Measurements from ENCODE around the gene TBX4.

DNA sequence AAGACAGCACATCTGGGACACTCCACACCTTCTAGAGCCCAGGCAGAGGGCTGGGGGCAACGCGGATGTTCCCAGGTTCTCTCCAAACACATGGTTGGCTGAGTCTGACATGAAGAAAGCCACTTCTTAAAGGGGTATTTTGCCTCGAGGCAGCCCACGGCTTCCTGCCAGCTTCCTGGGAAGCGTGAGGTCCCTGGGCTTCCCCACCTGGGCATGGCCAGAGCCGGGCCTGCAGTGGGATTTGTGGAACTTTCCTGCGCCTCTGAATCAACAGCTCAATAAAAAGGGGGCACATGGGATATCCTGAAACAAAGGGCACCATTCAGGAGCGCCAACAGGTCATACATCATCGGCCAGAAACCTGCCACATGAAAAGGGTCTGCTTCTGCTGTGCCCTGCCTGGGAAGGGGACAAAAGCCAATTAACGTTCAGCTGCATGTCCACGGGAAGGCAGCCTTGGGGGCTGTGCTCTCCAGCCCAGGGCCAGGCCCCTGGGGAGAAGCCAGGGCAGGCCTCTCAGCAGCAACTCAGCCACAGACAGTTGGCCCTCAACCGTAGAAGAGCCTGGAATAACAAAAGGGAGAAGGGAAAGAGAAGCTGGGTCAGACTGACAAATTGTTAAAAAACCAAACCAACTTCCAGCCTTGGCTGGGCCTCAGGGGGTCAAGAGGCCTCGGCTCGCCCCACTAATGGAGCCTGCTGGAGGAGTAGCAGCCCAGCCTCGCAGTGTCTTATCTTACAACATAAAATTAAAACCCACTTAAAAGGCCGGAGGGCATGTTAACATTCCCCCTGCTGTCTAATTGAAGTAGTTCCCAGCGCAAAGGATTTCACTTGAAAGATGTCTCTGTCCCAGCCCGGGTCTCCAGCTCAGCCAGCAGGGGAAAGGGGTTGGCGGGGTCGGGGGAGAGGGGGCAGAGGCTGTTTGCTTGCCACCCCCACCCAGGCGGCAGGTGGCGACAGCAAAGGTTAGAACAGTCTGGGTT, 34.2 kb downstream of the TBX4 start:
- TF ChIP-seq, protein P1, sequence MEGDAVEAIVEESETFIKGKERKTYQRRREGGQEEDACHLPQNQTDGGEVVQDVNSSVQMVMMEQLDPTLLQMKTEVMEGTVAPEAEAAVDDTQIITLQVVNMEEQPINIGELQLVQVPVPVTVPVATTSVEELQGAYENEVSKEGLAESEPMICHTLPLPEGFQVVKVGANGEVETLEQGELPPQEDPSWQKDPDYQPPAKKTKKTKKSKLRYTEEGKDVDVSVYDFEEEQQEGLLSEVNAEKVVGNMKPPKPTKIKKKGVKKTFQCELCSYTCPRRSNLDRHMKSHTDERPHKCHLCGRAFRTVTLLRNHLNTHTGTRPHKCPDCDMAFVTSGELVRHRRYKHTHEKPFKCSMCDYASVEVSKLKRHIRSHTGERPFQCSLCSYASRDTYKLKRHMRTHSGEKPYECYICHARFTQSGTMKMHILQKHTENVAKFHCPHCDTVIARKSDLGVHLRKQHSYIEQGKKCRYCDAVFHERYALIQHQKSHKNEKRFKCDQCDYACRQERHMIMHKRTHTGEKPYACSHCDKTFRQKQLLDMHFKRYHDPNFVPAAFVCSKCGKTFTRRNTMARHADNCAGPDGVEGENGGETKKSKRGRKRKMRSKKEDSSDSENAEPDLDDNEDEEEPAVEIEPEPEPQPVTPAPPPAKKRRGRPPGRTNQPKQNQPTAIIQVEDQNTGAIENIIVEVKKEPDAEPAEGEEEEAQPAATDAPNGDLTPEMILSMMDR (IDR thresholded peaks at IDR 0.05): no peak
- no peak for TF ChIP-seq POLR2AphosphoS5 (IDR thresholded peaks at IDR 0.05)

All from breast epithelium (tissue), 3 donors.